Measurements from ENCODE around the gene INO80E. TPM values are rescaled to one million over a fixed set of nuclear protein-coding genes. Genes with fewer than 3 reads are reported as not detected.

The INO80E gene
- total RNA-seq, 1 experiment from 2014 or later, result 94.1 TPM

DNA sequence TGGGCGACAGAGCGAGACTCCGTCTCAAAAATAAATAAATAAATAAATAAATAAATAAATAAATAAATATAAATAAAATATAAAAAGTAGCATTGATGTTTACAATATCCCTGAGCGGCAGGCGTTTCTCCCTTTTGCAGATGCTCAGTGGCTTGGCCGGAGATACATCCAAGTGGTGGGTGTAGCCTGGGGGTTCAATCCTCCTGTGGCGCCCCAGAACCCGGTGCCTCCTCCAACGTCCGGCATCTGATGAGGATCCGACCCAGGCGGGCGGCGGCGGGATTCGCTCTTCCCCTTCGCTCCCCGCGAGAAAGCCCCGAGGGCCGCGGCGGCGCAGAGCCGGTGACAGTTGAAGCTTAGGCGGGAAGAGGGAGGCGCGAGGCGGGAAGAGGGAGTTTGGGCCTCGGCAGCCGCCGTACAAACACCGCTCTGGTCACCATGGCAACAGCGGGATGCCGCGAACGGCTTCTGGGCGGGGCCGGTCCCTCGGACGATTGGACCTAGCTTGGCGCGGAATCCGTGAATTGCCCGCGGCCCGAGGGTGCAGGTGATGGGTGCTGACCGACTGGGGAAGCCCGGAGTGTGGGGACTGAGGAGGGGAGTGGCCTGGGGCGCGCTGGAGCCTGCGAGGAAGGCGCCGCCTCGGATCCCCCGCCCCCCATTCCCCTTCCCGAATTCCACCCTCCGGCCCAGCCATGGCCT lies 56.8 kb downstream of the INO80E start:
- Histone ChIP-seq H4K20me1 (ENCODE audit: control insufficient read depth, insufficient read depth, insufficient read length) (no peaks in the 10 kb centered on the region), H3K4me2 (ENCODE audit: insufficient read depth, insufficient read length, low read length) (peak overlapping the region; percentile 79), H3K14ac (ENCODE audit: insufficient read depth, low read length) (peak overlapping the region; percentile 82), H3K18ac (ENCODE audit: insufficient read length, low read depth, low read length) (peak overlapping the region; percentile 57), H2BK5ac (ENCODE audit: insufficient read length, low read length) (no peak overlapping the region), H3T11ph (ENCODE audit: low read length) (no peak overlapping the region), H3K4me1 (ENCODE audit: insufficient read depth, low read length) (no peaks in the 10 kb centered on the region), H4K8ac (replicated peaks; ENCODE audit: insufficient read length, low read depth, low read length) (no peak overlapping the region), H3K27me3 (ENCODE audit: insufficient read depth, low read length) (no peaks in the 10 kb centered on the region), H2BK12ac (ENCODE audit: insufficient read length, low read depth, low read length) (no peak overlapping the region), H3K56ac (ENCODE audit: insufficient read length, low read depth, low read length) (no peak overlapping the region), H3K23me2 (ENCODE audit: insufficient read length, low read depth, low read length, poor library complexity, severe bottlenecking) (peaks cover 9% of the 10 kb centered on the region), H4K5ac (ENCODE audit: insufficient read length, low read depth, low read length) (no peak overlapping the region), H2BK20ac (ENCODE audit: low read depth, low read length, poor library complexity, severe bottlenecking) (no peak overlapping the region), H2AK5ac (ENCODE audit: insufficient read length, low read length) (no peak overlapping the region), H2BK15ac (ENCODE audit: low read depth, low read length) (no peak overlapping the region), H2AFZ (ENCODE audit: low read length) (no peak overlapping the region), H3K9ac (ENCODE audit: extremely low read depth, insufficient read length, low read length) (peak overlapping the region; percentile 60), H3K79me2 (ENCODE audit: insufficient read depth, low read length) (no peaks in the 10 kb centered on the region), H3K79me1 (ENCODE audit: insufficient read depth, low read depth, low read length, poor library complexity, severe bottlenecking) (no peaks in the 10 kb centered on the region), H3K27ac (ENCODE audit: insufficient read length, low read depth, low read length) (no peak overlapping the region), H2BK120ac (ENCODE audit: low read depth, low read length, poor library complexity, severe bottlenecking) (no peak overlapping the region), H4K91ac (ENCODE audit: insufficient read length, low read depth, low read length) (no peak overlapping the region), H3K9me3 (ENCODE audit: control insufficient read depth, low read depth, low read length) (no peaks in the 10 kb centered on the region), H3K23ac (ENCODE audit: insufficient read length, low read depth, low read length) (no peak overlapping the region), H3K4ac (ENCODE audit: low read depth, low read length) (no peak overlapping the region)
- peak; percentile 90 for DNase-seq
- H3K36me3 Mint-ChIP-seq (ENCODE audit: insufficient read depth in 1 of 3, low read depth in 3 of 3), result no peaks in the 10 kb centered on the region
- TF ChIP-seq, protein P1, sequence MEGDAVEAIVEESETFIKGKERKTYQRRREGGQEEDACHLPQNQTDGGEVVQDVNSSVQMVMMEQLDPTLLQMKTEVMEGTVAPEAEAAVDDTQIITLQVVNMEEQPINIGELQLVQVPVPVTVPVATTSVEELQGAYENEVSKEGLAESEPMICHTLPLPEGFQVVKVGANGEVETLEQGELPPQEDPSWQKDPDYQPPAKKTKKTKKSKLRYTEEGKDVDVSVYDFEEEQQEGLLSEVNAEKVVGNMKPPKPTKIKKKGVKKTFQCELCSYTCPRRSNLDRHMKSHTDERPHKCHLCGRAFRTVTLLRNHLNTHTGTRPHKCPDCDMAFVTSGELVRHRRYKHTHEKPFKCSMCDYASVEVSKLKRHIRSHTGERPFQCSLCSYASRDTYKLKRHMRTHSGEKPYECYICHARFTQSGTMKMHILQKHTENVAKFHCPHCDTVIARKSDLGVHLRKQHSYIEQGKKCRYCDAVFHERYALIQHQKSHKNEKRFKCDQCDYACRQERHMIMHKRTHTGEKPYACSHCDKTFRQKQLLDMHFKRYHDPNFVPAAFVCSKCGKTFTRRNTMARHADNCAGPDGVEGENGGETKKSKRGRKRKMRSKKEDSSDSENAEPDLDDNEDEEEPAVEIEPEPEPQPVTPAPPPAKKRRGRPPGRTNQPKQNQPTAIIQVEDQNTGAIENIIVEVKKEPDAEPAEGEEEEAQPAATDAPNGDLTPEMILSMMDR (conservative IDR thresholded peaks at IDR 0.05), result no peak
- peaks cover 17% of the 10 kb centered on the region for H3K27me3 Mint-ChIP-seq (ENCODE audit: low read depth)
- no peak overlapping the region; a peak in 1 of 7 replicates for H3K27ac Mint-ChIP-seq
- no peaks in the 10 kb centered on the region for H3K9me3 Mint-ChIP-seq
- peaks cover 13 to 20% of the 10 kb centered on the region in 2 experiments for H3K4me1 Mint-ChIP-seq
- H3K4me3 Mint-ChIP-seq, result peak overlapping the region; percentile 79 to 86
- WGBS (ENCODE audit: extremely low coverage, insufficient read length, low lambda C conversion rate), result no CpG with 5 or more reads among the region's 58 CpGs
